Loucy (cell line): Measurements from ENCODE around the gene KCNH2.

Experiments
- H2AFZ ChIP-seq: fragments of 200-600 bp; sonication (generic); 2 replicates; pipeline ENCODE4 v1.6.0; 2016; ENCODE audit warnings: antibody characterized with exemption, mild to moderate bottlenecking, low read length, moderate library complexity
- H3F3A ChIP-seq: fragments of 200-600 bp; 2 replicates; pipeline ENCODE4 v1.6.0; 2016; ENCODE audit warnings: antibody characterized with exemption, low read depth, mild to moderate bottlenecking
- H3K27me3 ChIP-seq: fragments of 200-600 bp; sonication (generic); 2 replicates; pipeline ENCODE4 v1.6.1; 2014; ENCODE audit warnings: low read length, mild to moderate bottlenecking; ENCODE audit not compliant: insufficient read depth, poor library complexity, severe bottlenecking
- H3K36me3 ChIP-seq: fragments of 200-600 bp; sonication (generic); 2 replicates; pipeline ENCODE4 v1.6.1; 2016; ENCODE audit warnings: low read length; ENCODE audit not compliant: insufficient read depth
- H3K4me1 ChIP-seq: fragments of 200-600 bp; sonication (generic); 2 replicates; pipeline ENCODE4 v1.5.1; 2014; ENCODE audit warnings: low read length, mild to moderate bottlenecking; ENCODE audit not compliant: insufficient read depth, poor library complexity, severe bottlenecking
- H3K4me2 ChIP-seq: fragments of 200-600 bp; sonication (generic); 2 replicates; pipeline ENCODE4 v1.6.0; 2014; ENCODE audit warnings: antibody characterized with exemption, low read length, low read depth, mild to moderate bottlenecking; ENCODE audit not compliant: poor library complexity, severe bottlenecking
- H3K4me3 ChIP-seq: fragments of 200-600 bp; sonication (generic); 2 replicates; pipeline ENCODE4 v1.5.1; 2014; ENCODE audit warnings: low read length, mild to moderate bottlenecking, mixed read lengths; ENCODE audit not compliant: poor library complexity, severe bottlenecking
- H3K79me2 ChIP-seq: fragments of 200-600 bp; sonication (generic); 2 replicates; pipeline ENCODE4 v1.6.1; 2014; ENCODE audit warnings: low read length; ENCODE audit not compliant: insufficient read depth
- H3K9ac ChIP-seq: fragments of 200-600 bp; sonication (generic); 2 replicates; pipeline ENCODE4 v1.6.0; 2014; ENCODE audit warnings: mild to moderate bottlenecking, low read depth, low read length, moderate library complexity; ENCODE audit not compliant: poor library complexity, severe bottlenecking
- H3K9me2 ChIP-seq: fragments of 200-600 bp; sonication (generic); replicated peaks from 2 replicates; pipeline ENCODE4 v1.6.1; 2016; ENCODE audit warnings: low read depth, low read length, mixed read lengths
- H3K9me3 ChIP-seq: fragments of 200-600 bp; sonication (generic); 2 replicates; pipeline ENCODE4 v1.6.1; 2014; ENCODE audit warnings: mild to moderate bottlenecking, antibody characterized with exemption, low read length, low read depth; ENCODE audit not compliant: insufficient read depth
- H4K20me1 ChIP-seq: fragments of 200-600 bp; sonication (generic); 2 replicates; pipeline ENCODE4 v1.6.0; 2014; ENCODE audit warnings: antibody characterized with exemption, low read length, mild to moderate bottlenecking; ENCODE audit not compliant: insufficient read depth, poor library complexity, severe bottlenecking
- EZH2phosphoT487 ChIP-seq: fragments of 200-600 bp; IDR thresholded peaks from 2 replicates; pipeline ENCODE4 v1.6.1; 2018; ENCODE audit warnings: antibody characterized with exemption, mild to moderate bottlenecking, moderate library complexity, borderline replicate concordance
- TF ChIP-seq, protein P1 (sequence below): fragments of 200-600 bp; sonication (generic); conservative IDR thresholded peaks from 2 replicates; pipeline ENCODE4 v1.5.1; 2014; ENCODE audit warnings: mild to moderate bottlenecking, antibody characterized with exemption, low read length

The KCNH2 gene

DNA sequence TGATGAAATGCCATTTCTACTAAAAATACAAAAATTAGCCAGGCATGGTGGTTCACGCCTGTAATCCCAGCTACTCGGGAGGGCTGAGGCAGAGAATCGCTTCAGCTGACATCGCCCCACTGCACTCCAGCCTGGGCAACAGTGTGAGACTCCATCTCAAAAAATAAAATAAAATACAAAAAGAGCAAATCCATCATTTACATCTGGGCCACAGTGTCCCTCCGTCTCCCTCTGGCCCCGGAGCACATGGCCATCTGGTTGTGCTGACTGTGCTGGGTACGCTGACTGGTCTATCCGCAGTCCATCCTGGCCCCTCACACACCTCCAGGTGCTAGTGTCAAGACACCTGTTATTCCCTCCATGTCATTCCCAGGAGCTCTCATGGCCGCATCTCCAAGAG, 42.1 kb downstream of the KCNH2 start:
- H3K4me2 ChIP-seq = no peak overlapping the region

DNA sequence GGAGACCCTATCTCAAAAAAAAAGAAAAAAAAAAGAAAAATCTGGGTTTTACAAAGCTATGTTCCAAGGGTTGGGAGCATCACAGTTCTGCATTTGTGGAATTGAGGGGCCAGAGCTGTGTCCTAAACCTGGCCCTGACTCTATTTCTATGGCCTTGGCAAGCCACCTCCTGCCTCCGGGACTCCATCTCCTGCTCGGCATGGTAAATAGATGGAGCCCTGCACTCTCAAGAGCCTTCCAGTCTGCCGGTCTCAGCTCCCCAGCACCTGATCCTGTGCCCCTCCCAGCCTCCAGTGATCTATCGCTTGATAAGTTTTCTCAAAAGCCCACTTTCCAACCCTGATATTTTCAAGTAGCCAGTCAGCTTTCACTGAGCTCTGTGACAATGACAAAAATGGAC, 43.0 kb downstream of the KCNH2 start:
- peaks cover 45% of the 10 kb centered on the region for H3K4me1 ChIP-seq
- no peaks in the 10 kb centered on the region for H3K36me3 ChIP-seq
- H3K79me2 ChIP-seq = no peaks in the 10 kb centered on the region
- no peaks in the 10 kb centered on the region for H3K9me2 ChIP-seq
- peaks cover 7% of the 10 kb centered on the region; the same call in 1 of the 2 replicates for H3F3A ChIP-seq
- no peaks in the 10 kb centered on the region for H3K9me3 ChIP-seq
- no peak overlapping the region for H3K4me3 ChIP-seq
- no peak overlapping the region for H2AFZ ChIP-seq
- H3K4me2 ChIP-seq = no peak overlapping the region
- no peaks in the 10 kb centered on the region for H4K20me1 ChIP-seq
- TF ChIP-seq EZH2phosphoT487 = no peak
- TF ChIP-seq, protein P1, sequence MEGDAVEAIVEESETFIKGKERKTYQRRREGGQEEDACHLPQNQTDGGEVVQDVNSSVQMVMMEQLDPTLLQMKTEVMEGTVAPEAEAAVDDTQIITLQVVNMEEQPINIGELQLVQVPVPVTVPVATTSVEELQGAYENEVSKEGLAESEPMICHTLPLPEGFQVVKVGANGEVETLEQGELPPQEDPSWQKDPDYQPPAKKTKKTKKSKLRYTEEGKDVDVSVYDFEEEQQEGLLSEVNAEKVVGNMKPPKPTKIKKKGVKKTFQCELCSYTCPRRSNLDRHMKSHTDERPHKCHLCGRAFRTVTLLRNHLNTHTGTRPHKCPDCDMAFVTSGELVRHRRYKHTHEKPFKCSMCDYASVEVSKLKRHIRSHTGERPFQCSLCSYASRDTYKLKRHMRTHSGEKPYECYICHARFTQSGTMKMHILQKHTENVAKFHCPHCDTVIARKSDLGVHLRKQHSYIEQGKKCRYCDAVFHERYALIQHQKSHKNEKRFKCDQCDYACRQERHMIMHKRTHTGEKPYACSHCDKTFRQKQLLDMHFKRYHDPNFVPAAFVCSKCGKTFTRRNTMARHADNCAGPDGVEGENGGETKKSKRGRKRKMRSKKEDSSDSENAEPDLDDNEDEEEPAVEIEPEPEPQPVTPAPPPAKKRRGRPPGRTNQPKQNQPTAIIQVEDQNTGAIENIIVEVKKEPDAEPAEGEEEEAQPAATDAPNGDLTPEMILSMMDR = no peak
- H3K9ac ChIP-seq = no peak overlapping the region
- no peaks in the 10 kb centered on the region for H3K27me3 ChIP-seq

More for the DNA sequence above, 42.1 kb downstream of the KCNH2 start:
- peaks cover 46% of the 10 kb centered on the region for H3K4me1 ChIP-seq
- H3K36me3 ChIP-seq = no peaks in the 10 kb centered on the region
- peaks cover 4% of the 10 kb centered on the region; the same call in 1 of the 2 replicates for H3F3A ChIP-seq
- H3K9me2 ChIP-seq = no peaks in the 10 kb centered on the region
- H2AFZ ChIP-seq = no peak overlapping the region
- no peaks in the 10 kb centered on the region for H3K79me2 ChIP-seq
- no peaks in the 10 kb centered on the region for H3K27me3 ChIP-seq
- H3K9me3 ChIP-seq = no peaks in the 10 kb centered on the region
- no peaks in the 10 kb centered on the region for H4K20me1 ChIP-seq
- H3K4me3 ChIP-seq = no peak overlapping the region
- TF ChIP-seq, protein P1 = no peak
- no peak for TF ChIP-seq EZH2phosphoT487
- no peak overlapping the region for H3K9ac ChIP-seq

DNA sequence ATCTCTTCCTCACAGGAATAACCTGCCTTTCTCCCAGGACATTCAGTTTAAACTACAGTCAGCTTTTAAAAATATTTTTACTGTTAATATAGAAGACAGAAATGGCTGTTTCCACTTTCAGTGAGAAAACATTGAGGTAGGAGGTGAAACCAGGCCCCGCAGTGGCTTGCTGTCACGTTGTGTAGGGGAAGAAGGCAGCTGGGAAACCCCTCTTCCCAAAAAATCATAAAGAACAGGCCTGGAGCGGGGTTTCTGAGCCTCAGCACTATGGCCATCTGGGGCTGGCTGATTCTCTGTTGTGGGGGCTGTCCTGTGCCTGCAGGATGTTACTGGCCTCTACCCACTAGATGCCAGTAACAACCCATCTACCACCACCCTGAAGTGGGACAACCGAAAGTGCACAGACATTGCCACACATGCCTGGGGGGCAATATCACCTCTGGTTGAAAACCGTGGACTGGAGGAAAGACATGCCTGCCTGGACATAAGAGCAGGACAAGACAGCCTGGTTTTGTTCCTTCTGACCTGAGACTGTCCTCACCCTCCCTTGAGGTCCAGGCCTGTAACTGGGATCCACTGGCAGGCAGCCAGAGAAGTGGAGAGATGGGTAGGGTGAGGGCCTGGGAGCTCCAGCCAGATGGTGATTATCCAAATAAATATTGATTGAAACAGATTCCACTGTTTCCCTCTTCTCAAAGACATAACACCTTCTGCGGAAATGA, 43.9 kb downstream of the KCNH2 start:
- H3K9me3 ChIP-seq = no peaks in the 10 kb centered on the region
- no peak for TF ChIP-seq EZH2phosphoT487
- TF ChIP-seq, protein P1 = 0 out of 2 replicates have a peak, but pooled peaks have one; percentile 20
- H3K36me3 ChIP-seq = no peaks in the 10 kb centered on the region
- H2AFZ ChIP-seq = peak overlapping the region; percentile 37; the same call in 1 of the 2 replicates
- peaks cover 39% of the 10 kb centered on the region for H3K4me1 ChIP-seq
- H3K4me3 ChIP-seq = no peak overlapping the region
- H3K27me3 ChIP-seq = no peaks in the 10 kb centered on the region
- no peak overlapping the region for H3K4me2 ChIP-seq
- H3K9ac ChIP-seq = no peak overlapping the region
- no peaks in the 10 kb centered on the region for H4K20me1 ChIP-seq
- peaks cover 7% of the 10 kb centered on the region; the same call in 1 of the 2 replicates for H3F3A ChIP-seq
- H3K79me2 ChIP-seq = no peaks in the 10 kb centered on the region
- H3K9me2 ChIP-seq = no peaks in the 10 kb centered on the region
